HL-60/S4 treated with retinoic acid at 250 ng/mL for 4 days and 3 days (cell line): Measurements from ENCODE around the gene PCDHAC1.
"Not testable (repeated sequence)": the region's sequence is repeated elsewhere in the genome, so short reads cannot be mapped to it uniquely, and the experiment has no call there.

ENCODE experiments used
- in situ Hi-C: fragments of 300-500 bp; cut with MboI; formaldehyde crosslinking; loops from 2 replicates; pipeline ENCODE4 v1.7.0; 2022; ENCODE audit warnings: low sequenced_read_pairs

Gene PCDHAC1, protein sequence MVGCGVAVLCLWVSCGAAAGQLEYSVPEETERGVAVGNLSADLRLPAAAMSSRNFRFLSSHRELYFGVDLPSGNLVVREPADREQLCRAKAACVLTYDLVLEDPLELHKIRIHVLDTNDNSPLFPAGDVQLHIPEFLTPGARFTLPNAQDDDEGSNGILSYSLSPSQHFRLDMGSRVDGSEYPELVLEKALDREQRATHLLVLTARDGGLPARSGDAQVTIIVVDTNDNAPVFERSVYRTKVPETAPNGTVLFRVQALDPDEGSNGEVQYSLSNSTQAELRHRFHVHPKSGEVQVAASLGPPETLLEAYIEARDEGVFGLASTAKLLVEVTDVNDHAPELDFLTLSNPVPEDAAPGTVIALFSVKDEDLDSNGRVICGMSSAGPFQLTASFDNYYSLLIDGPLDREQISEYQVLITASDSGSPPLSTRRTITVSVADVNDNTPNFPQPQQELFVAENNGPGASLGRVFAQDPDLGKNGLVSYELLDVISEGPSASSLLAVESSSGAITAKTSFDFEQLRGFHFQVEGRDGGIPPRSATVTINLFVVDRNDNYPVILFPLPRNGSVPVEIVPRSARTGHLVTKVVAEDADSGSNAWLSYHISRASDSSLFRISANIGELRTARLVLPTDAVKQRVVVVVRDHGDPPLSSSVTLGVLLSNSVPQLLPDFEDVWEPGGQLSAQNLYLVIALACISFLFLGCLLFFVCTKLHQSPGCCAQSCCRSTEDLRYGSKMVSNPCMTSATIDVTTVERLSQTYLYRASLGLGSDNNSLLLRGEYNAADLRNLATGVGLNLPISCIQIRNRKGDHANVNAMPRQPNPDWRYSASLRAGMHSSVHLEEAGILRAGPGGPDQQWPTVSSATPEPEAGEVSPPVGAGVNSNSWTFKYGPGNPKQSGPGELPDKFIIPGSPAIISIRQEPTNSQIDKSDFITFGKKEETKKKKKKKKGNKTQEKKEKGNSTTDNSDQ

DNA sequence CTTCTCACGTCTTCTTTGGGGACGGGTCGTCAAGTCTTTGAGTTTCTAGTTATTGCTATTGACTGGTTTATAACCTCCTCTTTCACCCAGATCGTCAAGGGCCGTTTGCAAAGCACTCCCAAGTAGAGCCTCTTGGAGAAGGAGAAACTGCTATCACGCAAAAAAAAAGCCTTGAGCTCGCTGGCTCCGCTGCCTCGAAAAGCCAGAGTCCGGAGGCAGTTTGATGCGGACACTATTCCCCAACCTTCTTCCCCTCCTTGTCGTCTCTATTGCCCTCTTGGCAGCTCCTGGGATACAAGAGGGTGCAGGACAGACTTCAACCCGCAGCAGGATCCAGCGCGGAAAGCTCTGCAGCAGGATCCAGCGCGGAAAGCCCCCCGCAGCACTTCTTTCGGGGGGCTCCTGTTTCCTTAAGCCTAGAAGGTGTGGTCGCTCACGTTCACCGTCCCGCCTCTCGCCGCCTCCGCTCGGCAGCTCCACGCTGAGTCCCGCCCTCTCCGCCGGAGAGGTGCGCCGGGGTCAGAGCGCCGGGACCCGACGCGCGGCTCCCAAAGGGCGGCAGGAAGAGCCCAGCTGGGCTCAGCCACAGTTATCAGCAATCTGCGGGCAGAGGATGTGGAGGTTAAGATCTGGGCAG, at the start of gene PCDHAC1:
PCDHAC1 (plus strand) TSS at position 494 of the 637 bp plus-strand sequence. CDS start 594 bp downstream, outside the sequence.
- in situ Hi-C loops = no loop called here

DNA sequence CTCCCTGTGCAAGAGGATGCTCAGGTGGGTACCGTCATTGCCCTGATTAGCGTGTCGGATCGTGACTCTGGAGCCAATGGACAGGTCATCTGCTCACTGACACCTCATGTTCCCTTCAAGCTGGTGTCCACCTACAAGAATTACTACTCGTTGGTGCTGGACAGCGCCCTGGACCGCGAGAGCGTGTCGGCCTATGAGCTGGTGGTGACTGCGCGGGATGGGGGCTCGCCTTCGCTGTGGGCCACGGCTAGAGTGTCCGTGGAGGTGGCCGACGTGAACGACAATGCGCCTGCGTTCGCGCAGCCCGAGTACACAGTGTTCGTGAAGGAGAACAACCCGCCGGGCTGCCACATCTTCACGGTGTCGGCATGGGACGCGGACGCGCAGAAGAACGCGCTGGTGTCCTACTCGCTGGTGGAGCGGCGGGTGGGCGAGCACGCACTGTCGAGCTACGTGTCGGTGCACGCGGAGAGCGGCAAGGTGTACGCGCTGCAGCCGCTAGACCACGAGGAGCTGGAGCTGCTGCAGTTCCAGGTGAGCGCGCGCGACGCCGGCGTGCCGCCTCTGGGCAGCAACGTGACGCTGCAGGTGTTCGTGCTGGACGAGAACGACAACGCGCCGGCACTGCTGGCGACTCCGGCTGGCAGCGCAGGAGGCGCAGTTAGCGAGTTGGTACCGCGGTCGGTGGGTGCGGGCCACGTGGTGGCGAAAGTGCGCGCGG, 49.4 kb upstream of the PCDHAC1 start:
- in situ Hi-C loops = not testable (repeated sequence)

DNA sequence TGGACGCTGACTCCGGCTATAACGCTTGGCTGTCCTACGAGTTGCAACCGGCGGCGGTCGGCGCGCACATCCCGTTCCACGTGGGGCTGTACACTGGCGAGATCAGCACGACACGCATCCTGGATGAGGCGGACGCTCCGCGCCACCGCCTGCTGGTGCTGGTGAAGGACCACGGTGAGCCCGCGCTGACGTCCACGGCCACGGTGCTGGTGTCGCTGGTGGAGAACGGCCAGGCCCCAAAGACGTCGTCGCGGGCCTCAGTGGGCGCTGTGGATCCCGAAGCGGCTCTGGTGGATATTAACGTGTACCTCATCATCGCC, 48.9 kb upstream of the PCDHAC1 start:
- in situ Hi-C loops = no loop called here

DNA sequence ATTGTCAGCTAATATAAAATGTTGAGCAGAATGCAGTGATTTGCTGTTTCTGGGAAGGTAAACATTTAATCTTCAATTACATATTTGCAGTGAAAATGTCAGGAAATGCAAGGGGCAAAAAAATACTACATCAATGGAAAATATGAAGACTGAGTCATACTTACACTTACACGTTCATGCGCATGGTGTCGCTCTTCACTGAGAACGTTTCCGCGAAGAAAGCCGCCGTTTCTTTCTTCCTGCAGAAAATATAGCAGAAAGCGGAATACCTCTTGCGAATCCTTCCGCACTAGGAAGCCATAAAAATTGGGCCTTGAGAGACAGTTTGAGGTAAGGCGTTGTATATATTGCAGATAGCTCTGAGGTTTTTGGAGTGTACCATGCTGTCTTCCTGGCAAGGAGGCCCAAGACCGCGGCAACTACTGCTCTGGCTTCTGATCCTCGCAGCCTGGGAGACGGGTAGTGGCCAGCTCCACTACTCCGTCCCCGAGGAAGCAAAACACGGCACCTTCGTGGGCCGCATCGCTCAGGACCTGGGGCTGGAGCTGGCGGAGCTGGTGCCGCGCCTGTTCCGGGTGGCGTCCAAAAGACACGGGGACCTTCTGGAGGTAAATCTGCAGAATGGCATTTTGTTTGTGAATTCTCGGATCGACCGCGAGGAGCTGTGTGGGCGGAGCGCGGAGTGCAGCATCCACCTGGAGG, 44.1 kb upstream of the PCDHAC1 start, which contains the start of gene PCDHA13:
PCDHA13 (plus strand) TSS at position 236 of the 702 bp plus-strand sequence; CDS start at position 381, 145 bp downstream.
- in situ Hi-C loops = no loop called here

DNA sequence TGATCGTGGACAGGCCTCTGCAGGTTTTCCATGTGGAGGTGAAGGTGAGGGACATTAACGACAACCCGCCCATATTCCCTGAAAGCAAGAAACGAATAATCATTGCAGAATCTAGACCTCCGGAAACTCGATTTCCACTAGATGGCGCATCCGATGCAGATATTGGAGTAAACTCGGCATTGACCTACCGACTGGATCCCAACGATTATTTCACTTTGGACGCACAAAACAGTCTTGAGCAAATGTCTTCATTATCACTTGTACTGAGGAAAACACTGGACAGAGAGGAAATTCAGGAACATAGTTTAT, 43.6 kb upstream of the PCDHAC1 start:
- in situ Hi-C loops = no loop called here

DNA sequence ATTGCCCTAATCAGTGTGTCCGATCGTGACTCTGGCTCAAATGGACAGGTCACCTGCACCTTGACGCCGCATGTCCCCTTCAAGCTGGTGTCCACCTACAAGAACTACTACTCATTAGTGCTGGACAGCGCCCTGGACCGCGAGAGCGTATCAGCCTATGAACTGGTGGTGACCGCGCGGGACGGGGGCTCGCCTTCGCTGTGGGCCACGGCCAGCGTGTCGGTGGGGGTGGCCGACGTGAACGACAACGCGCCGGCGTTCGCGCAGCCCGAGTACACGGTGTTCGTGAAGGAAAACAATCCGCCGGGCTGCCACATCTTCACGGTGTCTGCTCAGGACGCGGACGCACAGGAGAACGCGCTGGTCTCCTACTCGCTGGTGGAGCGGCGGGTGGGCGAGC, 42.7 kb upstream of the PCDHAC1 start:
- in situ Hi-C loops = no loop called here

DNA sequence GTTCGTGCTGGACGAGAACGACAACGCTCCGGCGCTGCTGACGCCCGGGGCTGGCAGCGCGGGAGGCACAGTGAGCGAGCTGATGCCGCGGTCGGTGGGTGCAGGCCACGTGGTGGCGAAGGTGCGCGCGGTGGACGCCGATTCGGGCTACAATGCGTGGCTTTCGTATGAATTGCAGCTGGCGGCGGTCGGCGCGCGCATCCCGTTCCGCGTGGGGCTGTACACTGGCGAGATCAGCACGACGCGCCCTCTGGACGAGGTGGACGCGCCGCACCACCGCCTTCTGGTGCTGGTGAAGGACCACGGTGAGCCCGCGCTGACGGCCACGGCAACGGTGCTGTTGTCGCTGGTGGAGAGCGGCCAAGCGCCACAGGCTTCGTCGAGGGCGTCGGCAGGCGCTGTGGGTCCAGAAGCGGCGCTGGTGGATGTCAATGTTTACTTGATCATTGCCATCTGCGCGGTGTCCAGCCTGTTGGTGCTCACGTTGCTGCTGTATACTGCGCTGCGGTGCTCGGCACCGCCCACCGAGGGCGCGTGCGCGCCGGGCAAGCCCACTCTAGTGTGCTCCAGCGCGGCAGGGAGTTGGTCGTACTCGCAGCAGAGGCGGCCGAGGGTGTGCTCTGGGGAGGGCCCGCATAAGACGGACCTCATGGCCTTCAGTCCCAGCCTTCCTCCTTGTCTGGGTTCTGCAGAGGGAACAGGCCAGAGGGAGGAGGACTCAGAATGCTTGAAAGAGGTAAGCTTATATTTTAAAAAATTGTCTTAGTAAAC, 42.0 kb upstream of the PCDHAC1 start:
- in situ Hi-C loops = no loop called here

DNA sequence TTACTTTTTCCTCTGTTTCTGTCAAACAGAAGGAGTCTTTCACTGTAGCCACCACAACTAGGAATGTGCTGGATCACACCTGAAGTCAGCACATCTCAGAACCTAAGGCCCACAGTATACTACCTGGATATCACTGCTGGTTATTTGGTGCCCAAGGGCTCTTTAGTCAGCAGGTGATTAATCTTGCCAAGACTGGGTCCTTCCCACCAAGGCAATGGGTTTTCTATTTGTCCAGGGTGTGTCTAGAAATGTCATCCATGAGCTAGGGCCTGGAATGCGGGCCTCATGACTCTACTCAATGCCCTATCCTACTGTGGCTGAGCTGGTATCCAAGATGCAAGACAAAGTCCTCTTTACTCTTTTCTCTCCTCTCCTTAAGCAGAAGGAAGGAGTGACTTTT, 9.8 kb upstream of the PCDHAC1 start:
- in situ Hi-C loops = no loop called here

DNA sequence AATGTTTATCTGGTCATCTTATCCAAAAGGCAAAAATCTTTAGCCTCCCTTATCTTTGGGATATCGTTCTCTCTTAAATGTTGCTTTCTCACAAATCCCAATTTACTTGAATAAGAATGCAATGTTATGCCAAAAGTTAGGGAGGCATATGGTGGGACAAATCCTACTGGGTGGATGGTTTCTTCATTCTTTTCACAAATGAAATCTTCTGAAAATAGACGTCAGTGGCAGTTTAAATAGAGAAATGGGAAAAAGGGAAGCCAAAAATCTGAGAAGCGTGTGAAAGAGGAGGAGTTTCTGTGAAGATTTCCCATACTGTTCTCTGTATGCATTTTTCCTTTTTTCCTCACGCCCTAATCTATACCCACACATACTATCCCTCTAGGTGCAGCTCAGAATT, 2.5 kb upstream of the PCDHAC1 start:
- in situ Hi-C loops = no loop called here

DNA sequence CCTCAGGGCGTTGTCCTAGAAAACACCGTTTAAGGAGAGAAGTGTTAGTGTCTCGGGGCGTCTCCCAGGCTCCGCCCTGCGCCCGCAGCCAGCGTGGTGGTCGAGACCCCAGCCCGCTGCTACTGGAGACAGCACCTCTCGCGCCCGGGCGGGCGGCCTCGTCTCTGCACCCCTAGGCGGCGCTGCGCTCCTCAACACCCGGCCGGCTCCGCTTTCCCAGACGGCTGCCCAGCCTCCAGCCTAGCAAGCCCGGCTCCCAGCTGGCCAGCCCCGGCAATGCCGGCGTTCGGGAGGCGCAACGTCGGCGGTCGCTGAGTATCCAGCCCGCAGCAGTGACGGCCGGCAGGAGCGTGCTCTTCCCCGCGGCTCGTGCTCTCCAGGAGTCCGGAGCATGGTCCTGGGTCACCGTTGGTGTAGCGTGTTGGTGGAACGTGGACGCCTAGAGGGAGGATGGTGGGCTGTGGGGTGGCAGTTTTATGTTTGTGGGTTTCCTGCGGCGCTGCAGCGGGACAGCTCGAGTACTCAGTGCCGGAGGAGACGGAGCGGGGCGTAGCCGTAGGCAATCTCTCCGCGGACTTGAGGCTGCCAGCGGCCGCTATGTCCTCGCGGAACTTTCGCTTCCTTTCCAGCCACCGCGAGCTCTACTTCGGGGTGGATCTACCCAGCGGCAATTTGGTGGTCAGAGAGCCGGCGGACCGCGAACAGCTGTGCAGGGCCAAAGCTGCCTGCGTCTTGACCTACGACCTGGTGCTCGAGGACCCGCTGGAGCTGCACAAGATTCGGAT, 536 bp downstream of the PCDHAC1 start:
- in situ Hi-C loops = no loop called here

DNA sequence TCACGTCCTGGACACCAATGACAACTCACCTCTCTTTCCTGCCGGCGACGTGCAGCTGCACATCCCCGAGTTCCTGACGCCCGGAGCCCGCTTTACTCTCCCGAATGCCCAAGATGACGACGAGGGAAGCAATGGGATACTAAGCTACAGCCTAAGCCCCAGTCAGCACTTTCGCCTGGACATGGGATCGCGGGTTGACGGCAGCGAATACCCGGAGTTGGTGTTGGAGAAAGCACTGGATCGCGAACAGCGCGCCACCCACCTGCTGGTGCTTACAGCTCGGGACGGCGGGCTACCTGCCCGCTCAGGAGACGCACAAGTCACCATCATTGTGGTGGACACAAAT, 1.1 kb downstream of the PCDHAC1 start:
- in situ Hi-C loops = no loop called here

DNA sequence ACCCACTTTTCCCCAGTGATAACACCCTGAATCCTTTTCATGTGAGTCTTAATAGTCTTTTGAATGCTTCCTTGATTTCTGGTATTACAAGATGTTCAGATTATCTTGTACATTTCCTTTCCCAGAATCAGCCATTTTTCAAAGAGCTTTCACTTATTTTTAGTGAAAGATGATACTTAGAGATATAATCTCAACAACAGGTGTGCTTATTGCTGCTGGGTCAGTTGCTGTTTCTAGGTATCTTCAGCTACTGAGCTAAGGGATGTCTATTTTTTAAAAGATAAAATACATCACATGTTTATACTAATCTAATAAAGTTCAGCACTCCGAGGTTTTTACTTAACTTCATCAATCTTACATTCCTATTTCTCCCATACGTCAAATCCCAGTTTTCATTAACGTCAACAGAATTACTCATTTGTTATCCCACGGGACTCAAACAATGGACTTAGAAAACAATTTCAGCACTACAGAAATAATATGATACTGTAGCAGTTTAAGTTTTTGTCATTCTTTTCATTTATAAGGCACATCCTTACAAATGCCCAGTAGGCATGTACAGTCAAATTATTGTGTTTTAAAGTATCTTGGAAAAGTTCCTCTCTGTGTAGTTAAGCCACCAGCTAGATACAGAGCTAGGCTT, 9.0 kb downstream of the PCDHAC1 start:
- in situ Hi-C loops = no loop called here

DNA sequence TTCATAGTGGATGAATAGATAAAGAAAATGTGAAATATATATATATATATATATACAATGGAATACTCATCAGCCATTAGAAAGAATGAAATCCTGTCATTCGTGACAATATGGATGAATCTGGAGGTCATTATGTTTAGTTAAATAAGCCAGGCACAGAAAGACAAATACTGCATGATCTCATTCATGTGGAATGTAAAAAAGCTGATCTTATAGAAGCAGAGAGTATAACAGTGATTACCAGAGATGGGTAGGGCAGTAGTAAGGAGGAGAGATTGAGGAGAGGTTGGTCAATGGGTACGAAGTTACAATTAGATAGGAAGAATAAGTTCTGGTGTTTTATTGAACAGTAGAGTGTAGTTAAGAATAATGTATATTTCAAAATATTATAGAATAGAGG, 20.5 kb downstream of the PCDHAC1 start:
- in situ Hi-C loops = no loop called here

DNA sequence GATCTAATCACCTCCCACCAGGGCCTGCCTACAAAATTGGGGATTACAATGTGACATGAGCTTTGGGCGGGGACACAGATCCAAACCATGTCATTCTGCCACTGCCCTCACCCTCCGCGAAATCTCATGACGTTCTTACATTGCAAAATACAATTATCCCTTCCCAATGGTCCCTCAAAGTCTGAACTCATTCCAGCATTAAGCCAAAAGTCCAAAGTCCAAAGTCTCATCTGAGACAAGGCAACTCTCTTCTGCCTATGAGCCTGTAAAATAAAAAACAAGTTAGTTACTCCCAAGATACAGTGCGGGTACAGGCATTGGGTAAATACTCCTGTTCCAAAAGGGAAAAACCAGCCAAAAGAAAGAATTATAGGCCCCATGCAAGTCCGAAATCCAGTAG, 25.5 kb downstream of the PCDHAC1 start:
- in situ Hi-C loops = no loop called here

DNA sequence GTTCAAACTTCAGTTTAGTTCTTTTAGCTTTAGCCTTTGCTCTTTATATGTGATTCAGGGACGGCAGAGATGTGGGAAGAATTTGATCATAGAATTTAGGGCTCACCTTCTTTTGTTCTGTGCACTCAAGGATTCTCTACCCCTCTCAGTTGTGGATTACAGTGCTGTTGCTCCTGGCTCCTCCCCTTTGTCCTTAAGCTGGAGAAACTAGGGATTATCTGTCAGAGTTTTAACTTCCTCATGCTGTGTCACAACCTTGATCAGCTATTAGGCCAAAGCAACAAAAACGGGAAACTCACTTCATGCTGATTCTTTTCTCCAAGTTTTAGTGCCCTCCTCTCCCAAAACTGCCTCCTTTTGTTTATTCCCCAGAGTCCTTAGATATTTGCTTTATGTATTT, 27.1 kb downstream of the PCDHAC1 start:
- in situ Hi-C loops = no loop called here

DNA sequence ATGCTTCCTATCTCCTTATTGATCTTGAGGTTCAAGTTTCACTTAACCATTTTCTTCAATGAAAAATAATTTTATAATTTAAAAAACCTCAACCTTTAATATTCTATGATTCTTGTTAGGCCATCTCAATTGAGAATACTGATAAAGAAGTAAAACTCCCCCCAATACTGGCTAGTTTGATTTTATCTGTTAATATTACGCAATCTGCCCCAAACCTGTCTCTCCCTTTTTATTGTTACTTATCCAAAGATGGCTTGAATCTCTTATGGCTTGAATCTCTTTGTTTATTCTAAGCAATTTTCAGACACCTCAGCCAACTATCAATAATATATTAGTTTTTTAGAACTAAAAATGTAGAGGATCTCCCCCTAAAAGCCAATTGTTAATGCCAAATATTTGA, 36.1 kb downstream of the PCDHAC1 start:
- in situ Hi-C loops = no loop called here

DNA sequence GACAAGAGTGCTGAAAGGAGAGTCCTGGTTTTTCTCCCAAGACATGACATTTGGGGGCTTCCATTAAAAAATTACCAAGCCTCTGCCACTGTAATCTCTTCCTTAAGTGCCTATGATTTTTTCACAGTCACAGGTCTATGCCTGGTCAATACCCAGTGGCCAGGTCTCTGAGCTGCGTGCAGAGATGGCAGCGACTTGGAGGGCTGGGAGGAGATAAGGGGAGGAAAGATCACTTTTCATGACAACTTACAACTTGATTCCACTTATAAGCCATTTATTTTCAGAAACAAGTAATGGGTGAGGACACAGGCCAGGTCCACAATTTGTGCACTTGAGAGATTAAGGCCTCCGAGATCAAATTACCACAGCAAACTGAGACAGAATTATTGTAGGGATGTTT, 38.3 kb downstream of the PCDHAC1 start:
- in situ Hi-C loops = no loop called here

DNA sequence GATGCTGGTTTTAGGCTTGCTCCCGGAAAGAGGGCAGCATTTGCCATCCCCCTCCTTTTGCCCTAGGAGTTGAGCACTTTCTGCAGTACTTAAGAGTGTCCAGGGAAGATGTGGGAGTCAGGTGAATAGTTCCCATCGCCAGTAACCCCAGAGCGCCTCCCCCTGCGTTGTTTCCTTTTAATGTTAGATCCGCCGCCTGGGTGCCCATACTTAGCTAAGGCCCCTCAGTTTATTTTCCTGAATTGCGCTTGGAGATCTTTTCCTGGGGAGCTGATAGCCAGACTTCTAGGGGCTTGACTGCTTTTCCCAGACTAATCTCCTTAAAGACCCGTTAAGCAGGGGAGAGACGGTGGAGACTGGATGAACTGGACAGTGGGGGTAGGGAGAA, 39.8 kb downstream of the PCDHAC1 start:
- in situ Hi-C loops = no loop called here
